Posterior vena cava (tissue), 2 donors: ENCODE measurements around the gene GRAP. TPM values are rescaled to one million over a fixed set of nuclear protein-coding genes. Genes with fewer than 3 reads are reported as not detected.

Experiments
- DNase-seq: peaks from one replicate; pipeline ENCODE4 v3.0.0-alpha.2; 2020; ENCODE audit warnings: low spot score
- intact Hi-C, 2 donors: fragments of 100-400 bp; cut with DNase I; formaldehyde crosslinking; loops; one replicate each; pipeline versions ENCODE4 v1.14.1 to v1.14.2; 2022 to 2023
- total RNA-seq, 2 donors: library from RNA; stranded (reverse); fragmentation: NEBNext Ultra II Directional; extraction: Animal tissue kit (Norgen Biotek cat#: 25700); gene quantifications; one replicate each; pipeline ENCODE4 v1.2.1, GENCODE V29; 2021
- donor health status: DM: yes; HTN: yes; CAD: no.
- donor health status: DM: yes; HTN: yes; CAD: no.

Gene GRAP
- total RNA-seq, 2 donors from 2014 or later: 4.0 to 6.8 TPM

DNA sequence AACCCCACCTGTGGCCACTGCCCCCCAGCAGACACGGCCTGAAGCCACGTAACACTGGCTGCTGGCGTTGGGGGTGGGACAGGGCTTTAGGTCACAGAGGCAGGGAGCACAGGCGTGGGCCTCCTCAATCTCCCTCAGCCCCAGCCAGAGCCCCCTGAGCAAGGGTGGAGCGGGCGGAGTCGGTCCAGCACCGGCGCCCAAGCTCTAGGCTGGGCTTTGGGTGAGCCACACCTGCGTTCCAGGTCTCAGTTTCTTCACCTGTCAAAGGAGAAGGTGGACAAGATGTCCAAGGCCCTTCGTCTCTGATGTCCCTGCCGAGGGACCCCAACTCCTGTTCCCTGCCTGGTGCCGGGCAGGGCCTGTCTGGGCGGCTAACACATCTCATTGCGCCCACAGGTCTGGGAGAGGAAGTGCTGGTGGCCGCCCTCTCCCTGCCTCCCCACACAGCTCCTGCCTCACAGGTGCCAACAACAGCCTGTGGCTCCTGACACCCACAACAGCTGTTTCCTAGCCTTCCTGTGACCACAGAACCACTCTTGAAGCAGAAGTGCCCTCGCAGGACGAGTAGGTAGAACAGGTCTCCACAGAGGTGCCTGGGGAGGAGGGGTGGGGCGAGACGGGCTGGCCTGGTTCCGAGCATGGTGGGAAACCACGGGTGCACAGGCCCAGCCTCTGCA, 54.2 kb downstream of the GRAP start:
- no peak for DNase-seq
- intact Hi-C loops: loop anchor here in 1 of 2 donors (5.0 kb wide), 1 partner anchor 775 kb away; no protein-coding TSS in a partner anchor

DNA sequence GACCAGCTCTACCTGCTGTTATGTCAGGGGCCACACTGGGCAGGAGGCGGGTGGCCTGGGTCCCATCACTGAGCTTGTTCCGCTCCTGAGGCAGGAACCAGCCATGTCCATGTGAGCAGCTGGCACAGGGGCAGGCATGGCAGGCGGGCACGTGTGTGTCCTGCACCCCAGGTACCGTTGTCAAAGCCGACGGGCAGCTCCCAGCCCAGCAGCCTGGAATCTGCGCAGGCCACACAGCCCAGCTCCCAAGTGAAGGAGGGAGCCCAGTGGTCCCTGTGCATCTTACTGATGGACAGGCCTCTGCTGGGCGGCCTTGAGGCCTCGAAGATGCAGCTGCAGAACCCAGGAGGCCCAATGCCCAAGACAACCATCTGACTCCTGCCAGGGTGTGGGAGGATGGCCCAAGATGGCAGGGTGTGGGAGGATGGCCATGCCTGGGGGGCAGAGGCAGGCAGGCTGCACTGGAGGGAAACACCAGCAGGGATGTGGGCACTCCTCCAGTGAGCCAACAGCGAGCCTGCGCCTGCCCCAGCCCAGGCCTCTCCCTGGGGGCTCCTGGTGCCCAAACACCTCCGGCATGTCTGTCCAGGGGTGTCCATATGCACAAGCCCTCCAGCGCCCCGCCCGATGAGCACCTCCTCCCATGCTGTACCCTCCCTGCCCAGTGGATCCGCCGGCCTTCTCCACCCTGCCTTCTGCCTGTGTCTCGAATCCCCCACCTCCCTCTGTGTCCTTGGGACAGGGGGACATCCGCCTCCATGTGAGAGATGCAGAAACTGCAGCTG, 55.0 kb downstream of the GRAP start:
- no peak for DNase-seq
- intact Hi-C loops: loop anchor here in 1 of 2 donors (5.0 kb wide), 1 partner anchor 776 kb away; no protein-coding TSS in a partner anchor

DNA sequence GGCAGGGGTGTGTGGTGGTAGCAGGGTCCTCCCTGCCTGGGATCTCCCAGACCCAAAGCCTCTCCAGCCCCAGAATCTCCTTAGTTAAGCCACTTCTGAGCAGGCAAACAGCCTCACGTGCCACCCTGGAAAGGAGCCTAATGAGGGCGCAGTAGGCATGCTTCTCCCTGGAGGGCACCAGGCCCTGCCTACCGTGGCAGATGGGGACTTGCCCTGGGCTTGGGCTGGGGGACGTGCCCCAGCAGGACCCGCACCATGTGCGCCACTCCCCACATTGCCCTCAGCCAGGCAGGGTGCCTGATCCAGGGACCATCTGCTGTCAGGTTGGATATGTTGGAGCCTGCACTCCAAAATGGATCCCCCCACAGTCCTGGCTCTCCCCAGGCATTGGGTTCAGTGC, 56.4 kb downstream of the GRAP start:
- intact Hi-C loops: loop anchor here in 1 of 2 donors (5.0 kb wide), 1 partner anchor 777 kb away; no protein-coding TSS in a partner anchor
- DNase-seq: no peak

DNA sequence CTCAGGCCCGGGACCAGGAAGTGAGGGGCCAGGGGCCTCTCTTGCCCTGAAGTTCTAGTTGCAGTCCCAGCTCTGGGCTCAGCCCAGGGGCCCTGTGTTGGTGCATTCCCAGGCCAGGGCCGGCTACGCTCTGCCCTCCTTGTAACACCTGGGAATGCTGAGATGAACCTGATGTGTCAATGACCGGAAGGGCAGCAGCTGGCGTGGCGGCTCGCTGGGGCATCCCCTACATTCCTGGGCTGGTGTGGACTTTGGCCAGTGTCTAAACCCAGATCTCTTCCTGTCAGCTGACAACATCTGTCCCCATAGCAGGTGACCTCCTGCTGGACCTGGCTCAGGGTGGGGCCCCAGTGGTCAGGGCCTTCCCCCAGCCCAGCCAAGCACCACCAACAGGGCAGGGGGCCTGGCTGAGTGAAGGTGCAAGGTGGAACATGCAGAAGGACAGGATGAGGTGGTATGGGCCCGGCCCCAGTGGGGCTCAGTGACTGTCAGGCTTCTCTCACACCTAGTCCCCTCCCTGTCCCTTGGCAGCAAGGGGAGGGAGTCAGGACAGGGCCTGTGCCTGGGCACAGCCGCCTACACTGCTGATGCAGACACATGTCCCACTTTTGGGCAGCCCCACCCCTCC, 58.1 kb downstream of the GRAP start:
- intact Hi-C loops: no loop called here

DNA sequence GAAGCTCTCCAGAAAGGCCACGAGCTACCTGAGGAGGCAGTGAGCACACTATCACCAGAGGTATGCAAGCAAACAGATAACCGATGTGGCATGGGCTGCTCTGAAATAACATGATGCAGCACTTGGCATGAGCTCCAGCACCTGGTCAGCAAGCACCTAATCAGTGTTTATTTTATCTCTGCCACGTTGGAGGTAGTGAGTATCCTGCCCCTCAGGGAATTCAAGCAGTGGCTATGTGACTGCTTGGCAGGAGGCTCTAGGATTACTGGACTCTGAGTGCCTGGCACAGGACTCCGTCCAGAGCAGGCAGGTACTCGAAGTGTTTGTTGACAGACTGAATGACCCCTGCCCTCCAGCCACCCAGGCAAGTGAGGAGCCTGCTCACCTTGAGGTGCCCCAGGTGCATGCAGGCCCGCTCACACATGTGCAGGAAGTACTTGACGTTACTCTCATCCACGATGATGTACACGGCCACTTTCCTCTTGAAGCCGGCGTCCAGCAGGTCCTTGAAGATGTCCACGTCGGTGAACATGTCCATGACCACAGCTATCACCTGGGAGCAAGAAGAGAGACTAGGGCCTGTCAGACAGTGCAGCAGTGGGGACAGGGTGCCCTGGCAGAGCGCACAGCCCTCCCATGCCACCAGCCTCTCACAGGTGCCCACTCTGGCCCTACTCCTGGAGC, 58.8 kb downstream of the GRAP start:
- no peak for DNase-seq
- intact Hi-C loops: no loop called here

More for the DNA sequence above, 58.1 kb downstream of the GRAP start:
- DNase-seq: no peak

DNA sequence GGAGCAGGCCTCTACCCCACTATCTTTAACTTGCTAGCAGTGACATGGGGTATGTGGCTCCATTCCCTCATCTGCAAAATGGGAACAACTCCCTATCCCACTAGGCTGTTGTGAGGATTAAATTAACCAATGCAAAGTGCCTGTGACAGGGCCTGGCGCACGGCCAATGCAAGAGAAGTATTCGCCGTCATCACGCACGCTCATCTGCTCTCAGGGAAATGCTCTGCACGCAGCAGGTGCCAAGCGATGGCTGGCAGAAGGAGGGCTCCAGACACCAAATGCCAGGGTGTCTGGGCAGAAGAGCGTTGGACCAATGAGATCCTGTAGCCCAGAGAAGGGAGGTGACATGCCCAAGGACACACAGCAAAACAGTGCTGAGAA, 59.5 kb downstream of the GRAP start:
- intact Hi-C loops: no loop called here
- no peak for DNase-seq

DNA sequence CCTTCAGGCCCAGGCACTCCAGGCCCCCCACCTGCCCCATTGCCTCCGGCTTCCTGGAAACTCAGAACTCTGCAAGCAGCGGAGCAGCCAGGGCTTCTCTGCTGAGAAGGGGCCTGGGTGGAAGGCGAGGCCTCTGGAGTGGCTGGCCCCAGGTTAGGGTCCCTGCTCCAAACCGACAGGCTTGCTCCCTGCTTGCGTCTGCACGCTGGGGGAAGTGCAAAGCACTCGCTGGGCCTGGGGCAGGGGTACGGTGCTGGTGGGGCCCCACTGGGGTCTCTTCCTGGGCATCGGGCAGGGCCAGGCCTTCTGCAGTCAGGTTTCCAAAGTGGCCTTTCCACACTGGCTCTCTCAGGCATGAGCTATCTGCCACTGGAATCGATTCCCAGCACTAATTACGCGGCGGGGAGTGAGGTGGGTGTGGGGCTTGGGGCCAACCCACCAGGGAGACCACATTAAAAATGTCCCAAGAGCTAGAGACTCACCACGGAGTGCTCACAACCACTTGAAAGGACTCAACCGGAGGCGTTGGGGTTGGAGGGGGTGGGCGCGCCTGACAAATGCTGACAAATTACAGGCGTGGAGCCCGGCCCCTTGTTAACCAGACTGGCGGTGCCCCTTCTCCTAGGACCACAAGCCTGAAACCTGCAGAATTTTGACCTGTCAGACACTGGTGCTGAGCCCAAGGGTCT, 60.1 kb downstream of the GRAP start:
- no peak for DNase-seq
- intact Hi-C loops: no loop called here

DNA sequence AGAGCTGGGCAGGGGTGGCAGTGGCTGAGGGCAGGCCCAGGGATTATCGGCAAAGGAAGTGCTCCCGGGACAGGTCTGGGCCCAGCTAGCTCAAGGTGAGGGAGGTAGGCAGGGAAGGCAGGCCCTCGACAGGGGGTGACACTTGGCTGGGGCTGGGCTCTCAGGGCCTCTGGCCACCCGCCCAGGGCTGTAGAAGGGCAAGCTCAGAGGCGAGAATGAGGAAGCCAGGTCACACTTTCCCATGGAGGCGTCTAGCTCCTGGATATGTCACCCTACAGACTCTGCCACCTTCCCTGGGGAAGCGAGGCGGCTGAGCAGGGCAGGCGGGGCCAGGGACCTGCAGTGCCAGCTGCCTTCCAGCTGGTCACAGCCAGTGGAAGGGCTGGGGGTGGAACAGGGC, 61.3 kb downstream of the GRAP start:
- no peak for DNase-seq
- intact Hi-C loops: no loop called here

DNA sequence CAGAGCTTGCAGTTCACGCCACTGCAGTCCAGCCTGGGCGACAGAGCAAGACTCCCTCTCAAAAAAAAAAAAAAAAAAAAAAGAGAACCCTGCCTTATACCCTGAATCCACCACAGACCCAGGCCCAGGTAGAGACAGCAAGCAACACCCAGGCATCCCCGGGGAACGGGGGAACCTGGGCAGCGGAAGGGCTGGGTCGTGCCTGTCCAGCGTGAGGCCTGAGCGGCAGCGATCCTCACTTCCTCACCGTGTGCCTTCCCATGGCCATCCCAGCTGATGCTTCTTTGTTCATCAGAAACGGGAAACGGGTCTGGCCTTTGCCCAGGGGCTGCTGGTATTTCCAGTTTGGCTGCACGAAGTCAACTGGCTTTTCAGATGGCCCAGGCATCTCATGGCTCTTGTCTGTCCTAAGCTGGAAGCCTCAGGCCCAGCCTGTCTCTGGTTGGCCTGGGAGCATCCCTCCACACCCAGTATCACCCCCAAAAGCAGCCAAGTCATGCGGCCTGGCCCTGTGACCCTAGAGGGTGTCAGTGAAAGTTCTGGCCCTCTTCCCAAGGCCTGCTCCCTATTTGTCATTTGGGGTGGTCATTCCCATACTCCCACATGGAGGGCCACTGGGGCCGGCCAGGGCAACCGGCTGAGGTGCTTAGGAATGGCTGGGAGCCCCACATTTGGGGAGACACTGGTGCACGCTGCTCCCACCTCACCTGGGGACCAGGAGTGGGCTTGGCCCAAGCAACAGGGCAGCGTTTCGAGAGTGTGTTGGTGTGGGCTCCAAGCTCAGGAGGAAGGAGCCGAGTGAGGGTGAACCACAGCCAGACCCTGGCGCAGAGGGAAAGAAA, 62.3 kb downstream of the GRAP start:
- DNase-seq: no peak
- intact Hi-C loops: no loop called here

DNA sequence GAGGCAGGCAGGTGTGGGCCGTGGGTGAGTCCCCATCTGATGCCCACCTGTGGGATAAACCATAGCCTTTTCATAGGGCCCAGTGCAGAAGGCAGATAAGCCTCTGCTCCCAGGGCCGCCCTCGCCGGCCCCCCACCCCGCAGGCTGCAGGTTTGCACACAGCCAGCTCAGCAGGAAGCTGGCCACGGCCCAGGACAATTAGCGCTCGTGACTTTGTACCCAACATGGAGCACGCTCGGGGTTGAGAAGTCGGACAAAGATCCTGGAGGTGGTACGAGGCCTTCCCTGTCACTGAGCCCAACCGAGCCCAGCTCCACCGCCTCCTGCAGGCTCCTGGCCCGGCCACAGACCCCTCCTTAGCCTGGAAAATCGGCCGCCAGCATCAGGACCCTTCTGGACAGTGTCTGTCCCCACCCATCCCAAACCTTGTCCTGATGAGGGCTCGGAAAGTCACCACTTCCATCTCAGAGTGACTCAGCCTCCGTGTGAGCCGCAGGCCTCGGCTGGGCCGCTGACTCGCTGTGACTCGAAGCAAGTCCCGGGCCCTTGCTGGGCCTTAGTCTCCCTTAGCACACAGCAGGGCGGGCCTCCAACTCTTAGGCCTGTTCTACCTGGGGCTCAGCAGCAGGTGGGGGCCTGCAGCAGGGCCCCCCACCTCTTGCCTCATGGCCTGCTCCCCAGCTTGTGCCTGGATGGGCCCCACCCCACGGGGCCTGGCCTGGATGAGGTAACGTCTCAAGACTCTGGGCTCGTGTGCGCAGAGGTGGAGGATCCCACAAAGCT, 64.9 kb downstream of the GRAP start:
- DNase-seq: no peak
- intact Hi-C loops: no loop called here

DNA sequence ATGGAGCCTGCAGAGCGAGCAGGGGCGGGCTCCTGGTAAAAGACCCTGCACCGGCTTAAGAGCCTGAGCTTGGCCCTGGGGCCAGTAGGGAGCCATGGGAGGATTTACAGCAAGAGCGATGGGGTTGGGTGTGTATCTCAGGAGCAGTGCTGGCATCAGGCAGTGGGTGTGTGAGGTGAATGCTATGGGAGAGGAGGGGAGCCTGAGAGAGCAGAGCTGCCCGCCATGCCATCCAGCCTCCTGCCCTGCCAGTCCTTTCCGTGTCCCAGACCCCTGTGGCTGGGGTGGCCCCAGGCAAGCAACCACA, 65.5 kb downstream of the GRAP start:
- intact Hi-C loops: no loop called here
- no peak for DNase-seq

DNA sequence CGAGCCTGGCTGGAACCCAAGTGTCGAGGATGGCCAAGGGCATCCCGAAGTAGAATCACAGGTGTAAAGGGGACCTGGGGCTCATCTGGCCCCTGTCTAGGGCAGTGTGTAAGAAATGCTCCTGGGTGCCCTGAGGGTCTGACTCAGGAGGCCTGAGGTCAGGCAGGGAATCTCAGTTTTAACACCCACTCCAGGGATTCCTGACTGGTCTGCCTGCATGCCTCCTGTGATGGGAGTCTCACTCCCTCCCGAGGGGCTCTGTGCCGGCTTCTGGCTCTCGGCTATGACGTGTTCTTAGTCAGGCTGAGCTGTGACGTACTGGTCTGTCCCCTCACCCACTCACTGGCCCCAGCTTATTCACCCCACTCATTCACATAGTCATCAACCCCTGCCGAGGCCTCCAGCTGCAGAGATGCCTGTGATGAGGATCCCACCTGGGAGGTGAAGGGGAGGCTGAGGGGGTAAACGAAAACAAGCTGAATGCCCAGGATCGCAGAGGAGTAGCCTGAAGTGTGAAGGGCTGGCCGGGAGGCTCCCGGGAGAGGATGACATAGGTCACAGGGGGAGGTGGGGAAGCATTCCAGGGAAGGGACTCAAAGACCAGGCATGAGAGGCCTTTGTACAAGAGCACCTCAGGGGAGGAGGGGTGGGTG, 65.9 kb downstream of the GRAP start:
- intact Hi-C loops: no loop called here
- DNase-seq: no peak

DNA sequence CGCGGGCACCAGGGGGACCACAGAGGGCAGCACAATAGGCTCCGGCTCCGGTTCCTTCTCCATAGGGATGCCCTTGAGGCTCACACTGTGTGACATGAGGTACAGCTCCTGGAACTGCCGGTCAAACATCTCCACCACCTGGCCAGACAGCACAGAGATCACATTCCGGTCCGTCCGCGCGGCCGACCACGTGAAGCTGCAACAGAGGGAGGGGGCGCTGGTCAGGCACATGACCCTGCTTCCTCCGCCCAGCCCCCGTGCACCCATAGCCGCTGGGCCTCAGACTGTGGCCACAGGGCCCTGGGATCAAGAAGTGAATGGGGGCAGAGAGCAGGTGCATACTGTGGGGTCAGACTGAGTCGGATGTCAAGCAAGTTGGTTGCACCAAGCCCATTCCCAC, 68.1 kb downstream of the GRAP start:
- intact Hi-C loops: no loop called here
- no peak for DNase-seq

DNA sequence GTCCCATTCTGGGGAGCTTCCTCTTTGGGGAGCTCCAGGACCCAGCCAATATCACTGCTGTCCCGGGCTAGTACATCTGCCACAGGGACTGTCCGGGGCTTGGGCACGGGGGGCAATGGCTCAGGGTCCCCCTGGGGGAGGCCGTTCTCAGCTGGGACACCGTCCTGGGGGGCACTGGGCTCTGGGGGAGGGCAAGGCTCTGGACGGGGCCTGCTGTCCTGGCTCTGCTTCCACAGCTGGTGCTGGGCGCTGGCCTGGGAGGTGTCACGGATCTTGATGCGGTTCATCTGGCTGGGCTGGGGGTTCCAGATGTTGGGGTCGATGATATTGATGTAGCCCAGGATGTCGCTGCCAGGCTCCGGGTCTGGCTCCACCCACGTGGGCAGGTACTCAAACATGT, 68.7 kb downstream of the GRAP start:
- DNase-seq: no peak
- intact Hi-C loops: no loop called here

DNA sequence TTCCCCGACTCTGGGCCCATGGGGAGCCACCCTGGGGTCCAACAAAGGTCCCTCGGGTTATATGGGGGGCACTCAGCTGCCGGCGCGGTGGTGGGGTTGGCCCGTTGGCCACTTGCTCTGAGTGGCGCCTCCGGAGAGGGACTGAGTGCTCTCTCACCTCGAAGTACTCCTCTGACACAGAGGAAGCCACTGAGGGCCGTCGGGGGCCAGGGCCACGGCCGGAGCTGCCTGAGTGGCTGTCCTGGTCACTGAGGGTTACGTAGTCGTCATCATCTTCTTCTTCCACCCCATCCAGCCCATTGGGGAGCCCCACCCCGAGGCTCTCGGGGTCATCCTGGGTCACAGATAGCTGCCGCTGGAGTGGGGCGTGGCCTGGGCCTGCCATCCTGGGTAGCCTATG, 69.1 kb downstream of the GRAP start:
- no peak for DNase-seq

DNA sequence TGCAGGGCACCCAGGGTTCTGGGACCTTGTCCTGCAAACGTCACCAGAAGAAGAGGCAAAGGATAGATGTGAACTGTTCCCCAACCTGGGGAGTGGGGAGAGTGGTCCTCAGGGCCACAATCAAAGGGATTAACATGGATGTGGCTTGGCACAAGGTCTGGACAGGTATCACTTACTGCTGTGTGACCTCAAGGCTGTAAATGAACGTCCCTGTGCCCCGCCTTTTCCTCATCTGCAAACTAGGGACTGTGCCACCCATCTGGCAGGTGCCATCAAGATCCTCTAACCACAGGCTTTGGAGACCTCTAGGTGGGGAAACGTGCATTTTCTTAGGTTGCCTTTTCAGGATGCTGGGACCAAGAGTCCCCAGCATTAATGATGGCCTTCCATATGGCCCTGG, 69.7 kb downstream of the GRAP start:
- DNase-seq: no peak
- intact Hi-C loops: no loop called here

More for the DNA sequence above, 69.1 kb downstream of the GRAP start:
- intact Hi-C loops: no loop called here

DNA sequence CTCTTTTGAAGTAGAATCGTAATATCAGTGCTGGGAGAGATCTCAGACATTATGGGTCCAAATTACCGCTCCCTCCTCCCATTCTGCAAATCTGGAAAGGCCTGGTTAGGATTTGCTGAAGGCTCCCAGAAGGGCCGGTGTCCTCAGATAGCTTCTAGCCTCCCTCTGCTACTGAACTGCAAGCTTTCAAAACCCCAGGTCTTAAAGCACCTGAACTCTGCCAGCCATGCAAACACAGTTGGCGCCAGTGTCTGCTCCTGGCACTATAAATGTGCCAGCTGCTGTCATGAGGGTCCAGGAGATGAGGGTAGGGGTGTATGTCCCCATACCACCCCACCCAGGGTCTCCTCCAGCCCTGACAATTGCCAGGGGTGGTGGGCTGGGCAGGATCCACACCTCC, 70.6 kb downstream of the GRAP start:
- intact Hi-C loops: no loop called here

More for the DNA sequence above, 70.6 kb downstream of the GRAP start:
- no peak for DNase-seq
